ENCODE measurements around the gene RRP1B. TPM values are rescaled to one million over a fixed set of nuclear protein-coding genes. Genes with fewer than 3 reads are reported as not detected.
A peak's percentile ranks its signal among the peaks of the same experiment; 100 is the strongest.
"Not testable (repeated sequence)": the region's sequence is repeated elsewhere in the genome, so short reads cannot be mapped to it uniquely, and the experiment has no call there.

The RRP1B gene, protein sequence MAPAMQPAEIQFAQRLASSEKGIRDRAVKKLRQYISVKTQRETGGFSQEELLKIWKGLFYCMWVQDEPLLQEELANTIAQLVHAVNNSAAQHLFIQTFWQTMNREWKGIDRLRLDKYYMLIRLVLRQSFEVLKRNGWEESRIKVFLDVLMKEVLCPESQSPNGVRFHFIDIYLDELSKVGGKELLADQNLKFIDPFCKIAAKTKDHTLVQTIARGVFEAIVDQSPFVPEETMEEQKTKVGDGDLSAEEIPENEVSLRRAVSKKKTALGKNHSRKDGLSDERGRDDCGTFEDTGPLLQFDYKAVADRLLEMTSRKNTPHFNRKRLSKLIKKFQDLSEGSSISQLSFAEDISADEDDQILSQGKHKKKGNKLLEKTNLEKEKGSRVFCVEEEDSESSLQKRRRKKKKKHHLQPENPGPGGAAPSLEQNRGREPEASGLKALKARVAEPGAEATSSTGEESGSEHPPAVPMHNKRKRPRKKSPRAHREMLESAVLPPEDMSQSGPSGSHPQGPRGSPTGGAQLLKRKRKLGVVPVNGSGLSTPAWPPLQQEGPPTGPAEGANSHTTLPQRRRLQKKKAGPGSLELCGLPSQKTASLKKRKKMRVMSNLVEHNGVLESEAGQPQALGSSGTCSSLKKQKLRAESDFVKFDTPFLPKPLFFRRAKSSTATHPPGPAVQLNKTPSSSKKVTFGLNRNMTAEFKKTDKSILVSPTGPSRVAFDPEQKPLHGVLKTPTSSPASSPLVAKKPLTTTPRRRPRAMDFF
- polyA plus RNA-seq (ENCODE audit: insufficient read length in 10 of 10) = 10 to 100 TPM; 20.6 to 29.4 (median 25.1) TPM
- long read RNA-seq, donor 1 = 0 reads
- long read RNA-seq, donor 2 = 0 reads
- long read RNA-seq, donor 3 = 0 reads
- long read RNA-seq, donor 4 = 0 reads
- long read RNA-seq, donor 5, partial matches to known transcripts = 0 of 6 reads
- long read RNA-seq, donor 5, other reads (novel, unspliced or antisense) = 6 of 6 reads
- long read RNA-seq, donor 6, partial matches to known transcripts = 16 of 16 reads
- long read RNA-seq, donor 6, other reads (novel, unspliced or antisense) = 0 of 16 reads
- long read RNA-seq, donor 7 = 0 reads
- long read RNA-seq, donor 8, partial matches to known transcripts = 7 of 7 reads
- long read RNA-seq, donor 8, other reads (novel, unspliced or antisense) = 0 of 7 reads
- long read RNA-seq, donor 9 = 0 reads

DNA sequence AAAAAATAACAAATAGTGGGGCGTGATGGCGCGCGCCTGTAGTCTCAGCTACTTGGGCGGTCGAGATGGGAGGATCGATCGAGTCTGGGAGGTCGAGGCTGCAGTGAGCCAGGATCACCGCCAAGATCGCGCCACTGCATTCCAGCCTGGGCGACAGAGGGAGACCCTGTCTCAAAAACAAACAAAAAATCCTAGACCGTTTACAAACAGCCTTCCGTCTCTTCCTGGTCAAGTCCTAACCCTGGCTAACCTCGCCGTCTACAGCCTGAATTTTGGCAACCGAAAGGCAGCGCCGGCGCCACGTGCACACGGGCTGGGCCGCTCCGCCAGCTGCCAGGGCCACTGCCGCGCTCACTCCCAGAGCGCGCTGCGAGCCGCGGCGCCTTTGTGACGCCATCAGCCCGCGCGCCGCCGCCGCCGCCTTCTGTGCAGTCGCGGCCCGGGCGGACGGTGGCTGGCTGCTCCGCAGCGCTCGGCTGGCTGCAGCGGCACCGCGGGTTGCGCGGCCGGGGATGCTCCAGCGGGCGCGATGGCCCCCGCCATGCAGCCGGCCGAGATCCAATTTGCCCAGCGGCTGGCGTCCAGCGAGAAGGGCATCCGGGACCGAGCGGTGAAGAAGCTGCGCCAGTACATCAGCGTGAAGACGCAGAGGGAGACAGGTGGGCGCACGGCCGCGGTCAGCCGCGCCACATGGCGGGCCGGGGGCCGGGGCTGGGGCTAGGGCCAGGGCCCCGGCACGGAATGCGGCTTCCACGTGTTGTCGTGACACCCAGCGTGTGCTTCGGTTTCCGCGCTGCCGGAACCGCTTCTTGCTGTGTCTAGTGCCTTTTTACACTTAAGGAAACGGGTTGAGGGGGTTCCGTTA is at the start of gene RRP1B, which contains the start of gene HSF2BP:
RRP1B (plus strand) TSS at position 425 of the 865 bp plus-strand sequence; CDS start at position 530, 105 bp downstream.
HSF2BP (minus strand) TSS at position 353 of the 865 bp plus-strand sequence. CDS start 1,392 bp downstream, outside the sequence.
- peak; percentile 83 to 95 (median 87) for DNase-seq

DNA sequence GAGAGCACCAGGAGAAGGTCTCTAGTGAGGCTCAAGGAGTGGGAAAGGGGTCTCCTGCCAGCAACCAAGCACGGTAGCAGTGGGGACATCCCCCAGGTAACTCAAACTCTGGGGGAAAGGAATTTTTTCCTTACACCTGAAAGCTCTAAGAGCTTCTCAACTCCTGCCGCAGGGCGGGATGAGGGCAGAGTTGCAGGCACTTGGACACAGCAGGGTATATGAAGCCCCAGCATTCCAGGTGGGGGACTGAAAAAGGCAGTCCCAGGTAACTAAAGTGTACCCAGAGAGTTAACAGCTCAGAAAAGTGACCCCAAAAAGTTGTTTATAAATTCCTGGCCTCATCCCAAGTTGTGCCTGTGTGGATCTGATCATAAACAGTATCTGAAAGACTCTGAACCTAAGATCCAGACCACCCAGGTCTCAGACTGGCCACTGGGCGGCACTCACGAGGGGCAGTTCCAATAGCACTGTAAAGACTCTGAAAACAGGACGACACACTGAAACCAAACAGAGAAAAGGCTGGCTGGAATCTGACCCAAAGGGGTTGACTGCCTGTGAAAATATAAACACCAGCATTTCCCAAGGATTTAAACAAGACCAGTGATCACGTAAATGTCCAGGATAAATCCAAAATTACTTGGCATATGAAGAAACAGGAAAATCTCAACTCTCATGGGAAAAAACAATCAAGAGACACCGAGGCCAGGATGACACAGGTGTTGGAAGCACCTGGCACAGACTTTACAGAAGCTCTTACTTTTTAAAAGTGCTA is 47.6 kb upstream of the RRP1B start:
- peak in 2 of 3 donors; percentile 50 to 72 for DNase-seq

DNA sequence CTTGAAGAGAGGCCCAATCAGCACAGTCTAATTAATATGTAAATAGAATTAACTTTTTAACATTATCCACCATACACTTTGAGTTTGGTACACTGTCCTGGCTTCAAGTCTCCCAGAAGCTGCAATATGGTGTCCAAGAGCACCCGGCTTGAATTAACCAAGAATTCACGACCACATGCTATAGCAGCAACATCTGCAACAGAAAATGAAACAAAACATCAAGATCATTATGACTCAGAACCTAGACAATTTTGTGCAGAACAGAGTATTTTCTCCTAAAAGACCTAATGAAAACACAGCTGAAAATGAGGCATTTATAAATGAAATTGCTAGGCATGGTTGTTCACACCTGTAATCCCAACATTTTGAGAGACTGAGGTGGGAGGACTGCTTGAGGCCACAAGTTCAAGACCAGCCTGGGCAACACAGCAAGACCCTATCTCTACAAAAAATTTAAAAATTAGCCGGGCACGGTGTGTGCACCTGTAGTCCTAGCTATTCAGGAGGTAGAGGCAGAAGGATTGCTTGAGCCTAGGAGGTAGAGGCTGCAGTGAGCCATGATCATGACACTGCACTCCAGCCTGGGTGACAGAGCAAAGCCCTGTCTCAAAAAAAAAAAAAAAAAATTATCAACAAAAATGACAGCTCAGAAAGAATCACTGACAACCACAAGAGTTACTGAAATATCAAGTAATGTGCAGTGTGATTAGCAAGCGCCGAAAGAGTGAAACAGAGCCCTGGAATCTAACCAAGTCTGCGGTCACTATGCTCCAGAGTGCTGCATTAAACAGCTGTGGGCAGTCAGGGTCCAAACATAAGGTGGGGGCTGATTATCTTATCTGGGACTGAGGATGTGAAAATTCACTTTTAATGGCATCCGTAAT is 45.4 kb upstream of the RRP1B start:
- peak in 2 of 3 donors; percentile 44 to 64 for DNase-seq

DNA sequence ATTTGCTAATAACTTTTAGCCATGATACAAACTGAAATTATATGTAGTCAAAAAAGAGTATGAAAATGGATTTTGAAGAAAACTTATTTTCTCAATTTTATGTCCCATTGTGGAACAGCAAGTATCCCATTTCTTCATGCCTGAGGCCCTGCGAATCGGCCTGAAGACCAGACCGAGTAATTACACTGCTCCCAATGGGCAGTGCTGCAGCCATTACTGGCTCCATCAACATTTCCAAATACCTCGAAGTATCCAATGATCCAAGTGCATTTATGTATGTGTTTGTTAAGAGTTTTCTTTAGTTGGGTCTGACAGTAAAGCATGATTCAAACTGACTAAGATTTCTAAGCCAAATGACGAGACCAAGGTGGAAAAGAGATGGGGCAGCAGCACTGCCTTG is 44.5 kb upstream of the RRP1B start:
- peak in 1 of 3 donors; percentile 54 for DNase-seq

DNA sequence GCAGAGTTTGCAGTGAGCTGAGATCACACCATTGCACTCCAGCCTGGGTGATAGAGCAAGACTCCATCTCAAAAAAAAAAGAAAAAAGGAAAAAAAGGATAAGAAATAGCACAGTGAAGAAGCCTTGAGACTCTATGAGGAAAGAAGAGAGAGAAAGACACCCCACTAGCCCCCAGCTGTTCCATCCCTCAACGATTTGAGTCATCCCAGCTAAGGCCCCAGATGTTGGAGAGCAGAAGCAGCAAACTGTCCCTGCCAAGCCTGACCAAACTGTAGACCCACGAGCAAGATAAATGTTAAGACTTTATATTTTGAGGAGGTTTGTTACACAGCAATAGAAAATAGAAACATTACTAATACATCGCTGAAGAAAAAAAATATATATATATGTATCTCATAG is 42.5 kb upstream of the RRP1B start:
- not testable (repeated sequence) for DNase-seq

DNA sequence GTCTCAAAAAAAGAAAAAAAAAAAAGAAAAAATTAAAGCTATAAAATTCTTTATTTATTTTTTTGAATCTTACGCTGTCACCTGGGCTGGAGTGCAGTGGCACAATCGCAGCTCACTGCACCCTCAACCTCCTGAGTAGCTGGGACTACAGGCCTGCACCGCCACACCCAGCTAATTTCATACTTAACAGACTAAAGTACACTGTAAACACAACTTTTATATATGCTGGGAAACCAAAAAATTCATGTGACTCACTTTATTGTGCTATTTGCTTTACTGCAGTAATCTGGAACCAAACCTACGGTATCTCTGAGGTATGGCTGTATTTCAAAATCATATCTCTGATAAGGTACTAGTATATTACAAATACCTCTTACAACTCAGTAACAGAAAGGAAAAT is 40.4 kb upstream of the RRP1B start:
- DNase-seq = no peak

DNA sequence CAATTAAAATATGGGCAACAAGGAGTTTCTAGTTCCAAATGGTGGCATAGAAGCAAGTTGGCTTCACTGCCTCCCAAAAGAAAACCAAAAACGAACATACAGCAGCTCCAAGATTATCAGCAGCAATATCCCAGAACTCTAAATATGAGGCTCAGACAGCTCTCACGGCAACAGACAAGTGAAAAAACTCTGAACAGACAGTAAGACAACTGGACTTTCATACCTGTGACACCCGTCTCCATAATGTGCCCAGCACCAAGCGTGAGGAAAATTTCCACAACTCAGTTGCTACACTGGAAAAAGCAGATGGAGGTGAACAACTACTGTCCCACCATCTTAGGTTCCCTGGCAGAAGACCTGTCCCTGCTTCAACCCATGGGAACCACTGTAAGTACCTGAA is 40.0 kb upstream of the RRP1B start:
- no peak for DNase-seq

DNA sequence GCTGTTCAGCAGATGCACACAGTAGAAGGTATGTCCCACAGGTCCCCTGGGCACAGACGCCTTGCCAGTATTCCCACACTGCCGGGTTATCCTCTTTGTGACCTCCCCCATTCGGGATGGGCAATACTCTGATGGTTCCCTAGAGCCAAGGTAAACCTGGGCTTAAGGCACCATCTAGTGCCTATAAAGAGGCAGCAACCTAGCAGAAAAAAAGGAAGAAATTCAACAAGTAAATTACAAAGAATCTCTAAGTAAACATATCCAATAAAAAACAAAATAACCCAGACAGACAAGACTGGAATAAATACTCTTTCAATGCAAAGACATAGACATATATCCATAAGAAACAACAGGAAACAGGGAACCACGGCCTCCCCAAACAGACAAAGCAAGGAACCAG is 39.5 kb upstream of the RRP1B start:
- no peak for DNase-seq

DNA sequence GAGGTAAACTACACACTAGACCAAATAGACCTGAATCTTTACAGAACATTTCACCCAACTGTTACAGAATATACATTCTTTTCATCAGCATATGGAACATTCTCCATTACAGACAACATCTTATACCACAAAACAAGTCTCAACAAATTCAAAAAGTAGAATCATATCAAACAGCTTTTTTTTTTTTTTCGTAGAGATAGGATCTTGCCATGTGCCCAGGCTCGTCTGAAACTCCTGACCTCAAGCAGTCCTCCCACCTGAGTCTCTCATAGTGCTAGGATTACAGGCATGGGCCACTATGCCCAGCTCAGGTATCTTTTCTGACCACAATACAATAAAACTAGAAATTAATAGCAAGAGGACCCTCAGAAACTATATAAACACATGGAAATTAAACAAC is 36.6 kb upstream of the RRP1B start:
- no peak for DNase-seq

DNA sequence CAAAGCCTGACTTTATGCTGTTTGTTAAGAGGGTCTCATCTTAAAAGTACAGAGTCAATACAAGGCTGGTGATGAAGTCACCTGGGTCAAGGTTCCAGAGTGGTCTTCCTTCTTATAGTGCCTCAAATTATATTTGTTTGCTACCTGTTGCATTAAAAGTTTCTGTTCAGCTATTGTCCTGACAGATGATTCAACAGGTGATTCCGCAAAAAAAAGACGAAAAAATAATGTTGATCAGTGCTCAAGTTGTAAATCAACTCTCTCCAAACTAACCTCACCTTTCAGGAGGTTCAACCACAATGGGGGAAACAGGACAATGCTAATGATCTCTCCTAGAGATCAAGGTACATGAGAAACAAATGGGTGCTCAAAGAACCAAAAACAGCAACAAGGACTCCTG is 35.8 kb upstream of the RRP1B start:
- no peak for DNase-seq

DNA sequence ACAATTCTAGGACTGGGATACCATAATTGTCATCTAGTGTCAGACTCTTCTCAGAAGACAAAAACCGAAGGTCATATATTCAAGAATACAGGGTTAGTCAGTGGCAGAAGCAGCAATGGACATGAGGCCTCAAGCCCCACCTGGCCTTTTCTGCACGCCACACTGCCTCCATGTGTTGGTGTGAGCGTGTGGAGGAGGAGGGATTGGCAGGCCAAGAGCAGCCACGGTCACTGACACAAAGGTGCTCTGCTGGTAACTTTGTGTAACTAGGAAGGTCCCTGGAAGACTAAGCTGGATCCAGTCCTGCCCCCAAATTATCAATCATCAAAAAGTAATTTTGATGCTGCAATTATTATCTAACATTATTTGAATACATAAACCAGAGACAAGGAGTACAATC is 35.0 kb upstream of the RRP1B start:
- no peak for DNase-seq

DNA sequence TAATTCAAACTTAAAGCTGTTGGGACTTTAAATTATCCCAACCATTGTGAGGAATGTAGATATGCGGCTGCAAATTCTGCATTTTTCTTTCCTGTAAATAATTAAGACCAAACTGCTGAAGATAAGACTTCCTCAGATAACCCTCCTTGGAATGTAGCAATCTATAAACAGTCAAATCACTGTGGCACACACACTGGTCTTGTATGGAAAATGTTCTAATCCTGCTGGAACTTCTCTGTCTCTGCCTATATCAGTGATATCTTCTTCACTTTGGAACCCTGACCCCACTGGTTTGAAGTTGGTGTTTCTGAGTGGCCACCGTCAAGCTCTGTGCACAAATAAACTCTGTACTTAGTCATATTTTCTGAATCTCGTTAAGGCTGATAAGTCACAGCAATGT is 33.0 kb upstream of the RRP1B start:
- no peak for DNase-seq

DNA sequence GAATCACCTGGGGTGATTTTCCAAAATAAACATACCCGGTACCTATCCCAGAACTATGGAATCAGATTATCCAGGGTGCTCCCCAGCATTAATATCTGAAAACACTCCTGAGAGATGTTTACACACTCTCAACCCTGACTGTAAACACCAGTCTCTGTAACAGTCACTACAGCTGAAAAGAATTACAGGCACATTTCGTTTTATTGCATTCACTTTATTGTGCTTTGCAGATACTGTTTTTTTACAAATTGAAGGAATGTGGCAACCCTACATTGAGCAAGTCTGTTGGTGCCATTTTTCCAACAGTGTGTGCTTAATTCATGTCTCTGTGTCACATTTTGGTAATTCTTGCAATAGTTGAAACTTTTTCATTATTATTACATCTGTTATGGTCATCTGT is 31.8 kb upstream of the RRP1B start:
- DNase-seq = no peak

DNA sequence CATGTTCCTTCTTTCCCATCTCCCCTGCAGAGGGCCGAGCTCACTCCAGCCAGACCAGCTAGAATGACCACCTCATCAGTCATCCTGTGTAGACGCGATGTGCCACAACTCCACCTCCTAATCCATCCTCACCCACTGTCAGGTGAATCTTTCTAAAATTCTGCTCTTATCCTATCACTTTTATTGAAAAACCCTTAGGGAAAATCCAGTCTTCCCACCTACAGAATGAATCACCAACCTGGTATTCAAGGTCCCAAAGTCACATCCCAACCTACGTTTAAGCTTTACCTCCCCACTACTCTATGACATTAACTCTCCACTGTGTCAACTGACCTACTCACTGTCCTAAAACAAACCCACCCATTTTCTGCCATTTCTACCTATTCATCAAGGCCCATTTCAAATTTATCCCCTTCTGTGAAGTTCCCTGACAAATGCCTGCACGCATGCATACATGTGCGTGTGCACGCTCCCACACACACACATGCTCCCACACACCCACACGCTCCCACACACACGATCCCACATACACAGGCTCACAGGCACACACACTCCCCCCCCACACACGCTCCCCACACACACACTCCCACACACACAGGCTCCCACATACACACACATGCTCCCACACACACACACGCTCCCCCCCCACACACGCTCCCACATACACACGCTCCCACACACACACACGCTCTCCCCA is 27.8 kb upstream of the RRP1B start:
- no peak for DNase-seq

DNA sequence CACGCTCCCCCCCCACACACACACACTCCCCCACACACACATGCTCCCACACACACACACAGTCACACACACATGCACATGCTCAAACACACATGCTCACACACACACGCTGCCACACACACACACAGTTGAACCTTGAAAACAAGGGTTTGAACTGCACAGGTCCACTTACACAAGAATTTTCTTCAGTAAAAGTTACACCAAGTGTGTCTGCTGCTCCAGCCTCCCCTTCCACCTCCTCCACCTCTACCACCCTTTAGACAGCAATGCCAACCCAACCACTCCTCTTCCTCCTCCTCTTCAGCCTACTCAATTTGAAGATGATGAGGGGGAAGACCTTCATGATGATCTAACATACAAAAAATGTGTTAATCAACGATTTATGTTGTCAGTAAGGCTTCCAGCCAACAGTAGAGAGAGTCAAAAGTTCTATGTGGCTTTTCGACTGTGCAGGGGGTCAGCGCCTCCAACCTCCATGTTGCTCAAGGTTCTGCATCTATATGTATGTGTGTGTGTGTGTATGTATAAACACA is 26.9 kb upstream of the RRP1B start:
- DNase-seq = no peak

DNA sequence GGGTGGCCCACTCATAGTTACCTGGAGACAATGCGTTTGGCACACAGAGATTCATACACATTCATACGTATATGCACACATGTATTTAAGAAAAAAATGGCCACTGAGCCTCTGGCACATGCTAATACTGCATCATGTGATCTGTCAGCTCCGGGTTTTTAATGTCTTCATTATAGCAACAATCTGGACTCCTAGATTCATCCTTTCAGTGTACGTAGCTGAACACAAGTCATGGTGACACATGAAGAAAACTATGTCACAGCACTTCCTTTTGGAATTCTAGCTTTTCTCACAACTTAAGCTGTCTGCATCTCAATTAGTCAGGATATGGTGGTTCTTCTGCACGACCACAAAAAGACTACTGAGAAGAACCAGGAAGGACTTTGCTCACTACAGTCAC is 24.7 kb upstream of the RRP1B start:
- peak in 1 of 3 donors; percentile 60 for DNase-seq

DNA sequence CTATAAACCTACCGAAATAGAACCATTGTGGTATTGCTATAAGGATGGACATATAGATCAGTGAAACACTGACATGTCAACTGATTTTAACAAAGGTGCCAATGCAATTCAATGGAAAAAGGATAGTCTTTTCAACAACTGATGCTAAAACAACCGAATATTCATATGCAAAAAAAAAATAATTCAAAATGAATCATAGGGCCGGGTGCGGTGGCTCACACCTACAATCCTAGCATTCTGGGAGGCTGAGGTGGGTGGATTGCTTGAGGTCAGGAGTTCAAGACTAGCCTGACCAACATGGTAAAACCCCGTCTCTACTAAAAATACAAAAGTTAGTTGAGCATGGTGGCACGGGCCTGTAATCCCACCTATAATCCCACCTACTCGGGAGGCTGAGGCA is 23.9 kb upstream of the RRP1B start:
- DNase-seq = no peak

DNA sequence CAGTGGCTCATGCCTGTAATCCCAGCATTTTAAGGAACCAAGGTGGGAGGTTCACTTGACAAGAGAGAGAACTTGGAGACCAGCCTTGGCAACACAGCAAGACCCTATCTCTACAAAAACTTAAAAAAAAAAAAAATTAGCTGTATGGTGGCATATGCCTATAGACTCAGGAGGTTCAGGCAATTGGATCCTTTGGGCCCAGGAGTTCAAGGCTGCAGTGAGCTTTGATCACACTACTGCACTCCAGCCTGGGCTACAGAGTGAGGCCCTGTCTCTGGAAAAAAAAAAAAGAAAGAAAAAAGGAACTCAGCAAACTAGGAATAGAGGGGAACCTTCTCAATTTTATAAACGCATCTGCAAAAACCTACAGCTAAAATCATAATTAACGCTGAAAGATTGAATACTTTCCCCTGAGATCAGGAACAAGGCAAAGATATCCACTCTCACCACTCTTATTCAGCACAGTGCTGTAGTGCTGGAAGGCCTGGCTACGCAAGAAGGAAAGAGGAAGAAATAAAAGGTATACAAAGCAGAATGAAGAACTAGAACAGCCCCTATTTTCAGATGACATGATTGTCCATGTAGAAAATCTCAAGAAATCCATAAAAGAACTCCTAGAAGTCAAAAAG is 21.7 kb upstream of the RRP1B start:
- no peak for DNase-seq

Measured in muscle of back (tissue), 13 donors.